ENCODE results near the gene CTXN1. TPM values are rescaled to one million over a fixed set of nuclear protein-coding genes. Genes with fewer than 3 reads are reported as not detected.
A peak's percentile ranks its signal among the peaks of the same experiment; 100 is the strongest.

Gene CTXN1
- total RNA-seq, 1 experiment from 2014 or later: 7.0 TPM

GRCh38 chr19:7902796-7903243 is 23.1 kb downstream of the CTXN1 start:
- DNase-seq (ENCODE audit: low read depth): no peak

GRCh38 chr19:7901337-7901736 is 24.6 kb downstream of the CTXN1 start:
- DNase-seq (ENCODE audit: low read depth): no peak

GRCh38 chr19:7900931-7901330 is 25.0 kb downstream of the CTXN1 start:
- DNase-seq (ENCODE audit: low read depth): no peak

- DNase-seq (ENCODE audit: low read depth): no peak
These were observed 25.5 kb downstream of the CTXN1 start for GRCh38 chr19:7900401-7900870.

- DNase-seq (ENCODE audit: low read depth): no peak
These were observed 26.1 kb downstream of the CTXN1 start for GRCh38 chr19:7899751-7900378.

- DNase-seq (ENCODE audit: low read depth): no peak
These were observed 27.0 kb downstream of the CTXN1 start for GRCh38 chr19:7898967-7899366.

GRCh38 chr19:7897292-7897691 is 28.6 kb downstream of the CTXN1 start:
- no peak for DNase-seq (ENCODE audit: low read depth)

GRCh38 chr19:7895565-7895964 is 30.4 kb downstream of the CTXN1 start:
- no peak for DNase-seq (ENCODE audit: low read depth)

- DNase-seq (ENCODE audit: low read depth): no peak
These were observed 31.2 kb downstream of the CTXN1 start for GRCh38 chr19:7894612-7895309.

- DNase-seq (ENCODE audit: low read depth): peak; percentile 75
These were observed 32.4 kb downstream of the CTXN1 start for GRCh38 chr19:7893362-7894101.

GRCh38 chr19:7888826-7889217 is 37.1 kb downstream of the CTXN1 start:
- DNase-seq (ENCODE audit: low read depth): no peak

- peak; percentile 63 for DNase-seq (ENCODE audit: low read depth)
These were observed 37.6 kb downstream of the CTXN1 start, which contains the start of gene LRRC8E for GRCh38 chr19:7888145-7888825. TSS of gene LRRC8E (plus strand) at chr19:7888510. CDS start at chr19:7895604, 7,094 bp downstream.

GRCh38 chr19:7887408-7888144 is 38.4 kb downstream of the CTXN1 start:
- no peak for DNase-seq (ENCODE audit: low read depth)

GRCh38 chr19:7885818-7886217 is 40.1 kb downstream of the CTXN1 start:
- no peak for DNase-seq (ENCODE audit: low read depth)

- DNase-seq (ENCODE audit: low read depth): peak; percentile 50
These were observed 42.0 kb downstream of the CTXN1 start for GRCh38 chr19:7883796-7884570.

- DNase-seq (ENCODE audit: low read depth): no peak
These were observed 42.8 kb downstream of the CTXN1 start for GRCh38 chr19:7883105-7883504.

GRCh38 chr19:7881910-7882309 is 44.0 kb downstream of the CTXN1 start:
- DNase-seq (ENCODE audit: low read depth): no peak

GRCh38 chr19:7879836-7880235 is 46.1 kb downstream of the CTXN1 start:
- no peak for DNase-seq (ENCODE audit: low read depth)

- DNase-seq (ENCODE audit: low read depth): no peak
These were observed 46.7 kb downstream of the CTXN1 start for GRCh38 chr19:7879111-7879807.
